Trophoblast cell (in vitro differentiated cells and primary cell): ENCODE results near the gene FAM184A.

Experiments used
- DNase-seq, 2 donors: peaks; one replicate each; pipeline ENCODE4 v3.0.0-alpha.2; 2016
- H2AFZ ChIP-seq: 2 replicates; pipeline ENCODE4 v1.6.1; 2013; ENCODE audit warnings: low read length, moderate library complexity, mild to moderate bottlenecking; ENCODE audit not compliant: insufficient read depth, poor library complexity
- H2AK5ac ChIP-seq: 2 replicates; pipeline ENCODE4 v1.6.1; 2013; ENCODE audit warnings: mild to moderate bottlenecking, low read length
- H2BK120ac ChIP-seq: 2 replicates; pipeline ENCODE4 v1.6.1; 2013; ENCODE audit warnings: low read length, mild to moderate bottlenecking, moderate library complexity; ENCODE audit not compliant: insufficient read depth, poor library complexity
- H2BK12ac ChIP-seq: 2 replicates; pipeline ENCODE4 v1.6.1; 2013; ENCODE audit warnings: mild to moderate bottlenecking, low read length, moderate library complexity
- H2BK5ac ChIP-seq: 2 replicates; pipeline ENCODE4 v1.6.1; 2013; ENCODE audit warnings: low read length, low read depth, moderate library complexity, mild to moderate bottlenecking; ENCODE audit not compliant: poor library complexity
- H3K14ac ChIP-seq: 2 replicates; pipeline ENCODE4 v1.6.1; 2013; ENCODE audit warnings: mild to moderate bottlenecking, low read length
- H3K18ac ChIP-seq: 2 replicates; pipeline ENCODE4 v1.6.1; 2013; ENCODE audit warnings: mild to moderate bottlenecking, low read length
- H3K23ac ChIP-seq: 2 replicates; pipeline ENCODE4 v1.6.1; 2013; ENCODE audit warnings: low read length
- H3K27ac ChIP-seq: 2 replicates; pipeline ENCODE4 v1.5.1; 2013; ENCODE audit warnings: low read depth, mild to moderate bottlenecking, inconsistent platforms, low read length, moderate library complexity
- H3K27me3 ChIP-seq: 2 replicates; pipeline ENCODE4 v1.6.1; 2013; ENCODE audit warnings: inconsistent platforms, mild to moderate bottlenecking, low read length, moderate library complexity; ENCODE audit not compliant: insufficient read depth
- H3K36me3 ChIP-seq, 2 experiments: 1 replicate in 1 of 2; 2 replicates in 1 of 2; pipeline ENCODE4 v1.6.1; 2013; ENCODE audit warnings: low read length in 2 of 2, mild to moderate bottlenecking in 2 of 2, moderate library complexity in 1 of 2; ENCODE audit not compliant: insufficient read depth in 2 of 2, control insufficient read depth in 1 of 2
- H3K4ac ChIP-seq: 2 replicates; pipeline ENCODE4 v1.6.1; 2013; ENCODE audit warnings: low read depth, mild to moderate bottlenecking, low read length, moderate library complexity
- H3K4me1 ChIP-seq, 2 experiments: 1 replicate in 1 of 2; 2 replicates in 1 of 2; pipeline ENCODE4 v1.6.1; 2013; ENCODE audit warnings: low read length in 2 of 2, mild to moderate bottlenecking in 2 of 2, moderate library complexity in 1 of 2; ENCODE audit not compliant: insufficient read depth in 2 of 2, control insufficient read depth in 1 of 2
- H3K4me2 ChIP-seq: 2 replicates; pipeline ENCODE4 v1.6.1; 2013; ENCODE audit warnings: inconsistent platforms, mild to moderate bottlenecking, low read length, moderate library complexity
- H3K4me3 ChIP-seq: 2 replicates; pipeline ENCODE4 v1.5.1; 2013; ENCODE audit warnings: mild to moderate bottlenecking, low read depth, low read length, inconsistent platforms
- H3K79me1 ChIP-seq: one replicate; pipeline ENCODE4 v1.6.1; 2013; ENCODE audit warnings: low read length
- H3K79me2 ChIP-seq: 2 replicates; pipeline ENCODE4 v1.6.1; 2013; ENCODE audit warnings: low read length, mild to moderate bottlenecking; ENCODE audit not compliant: control insufficient read depth, insufficient read depth, poor library complexity
- H3K9ac ChIP-seq: 2 replicates; pipeline ENCODE4 v1.6.1; 2013; ENCODE audit warnings: mild to moderate bottlenecking, low read length
- H3K9me3 ChIP-seq: 2 replicates; pipeline ENCODE4 v1.6.1; 2013; ENCODE audit warnings: low read depth, mild to moderate bottlenecking, control low read depth, inconsistent platforms, low read length; ENCODE audit not compliant: insufficient read depth
- H4K12ac ChIP-seq: 2 replicates; pipeline ENCODE4 v1.6.1; 2013; ENCODE audit warnings: low read depth, mild to moderate bottlenecking, low read length, moderate library complexity
- H4K8ac ChIP-seq: 2 replicates; pipeline ENCODE4 v1.6.1; 2013; ENCODE audit warnings: low read depth, mild to moderate bottlenecking, low read length, moderate library complexity
- H4K91ac ChIP-seq: one replicate; pipeline ENCODE4 v1.6.1; 2013; ENCODE audit warnings: low read depth, mild to moderate bottlenecking, low read length, moderate library complexity
- WGBS: extraction: QIAGEN DNeasy Blood & Tissue Kit; methylation state at CpG from one replicate; pipeline ENCODE4 v1.1.7; 2013; ENCODE audit warnings: missing lambda C conversion rate; ENCODE audit not compliant: insufficient read length, insufficient coverage; ENCODE audit errors: extremely low coverage; 5-methylcytosine and 5-hydroxymethylcytosine counted together

Gene FAM184A

GRCh38 chr6:119063491-119063890, 15.0 kb downstream of the FAM184A start:
- Histone ChIP-seq H3K4me1 (no peaks in the 10 kb centered on the region), H3K18ac (no peak overlapping the region), H2BK12ac (no peak overlapping the region), H3K23ac (no peak overlapping the region), H3K14ac (no peak overlapping the region), H2BK120ac (no peak overlapping the region), H3K4me3 (no peak overlapping the region), H3K27me3 (no peaks in the 10 kb centered on the region), H3K9ac (no peak overlapping the region), H2AFZ (no peak overlapping the region), H3K9me3 (no peaks in the 10 kb centered on the region), H4K8ac (no peak overlapping the region), H3K27ac (no peak overlapping the region), H3K79me1 (no peaks in the 10 kb centered on the region), H3K36me3 (no peaks in the 10 kb centered on the region), H3K4me2 (no peak overlapping the region), H2BK5ac (no peak overlapping the region), H3K4ac (no peak overlapping the region), H4K91ac (no peak overlapping the region), H4K12ac (no peak overlapping the region), H2AK5ac (no peak overlapping the region), H3K79me2 (no peaks in the 10 kb centered on the region)
- DNase-seq, result no peak
- WGBS, result no CpG with 5 or more reads among the region's 5 CpGs

GRCh38 chr6:119061215-119061614, 17.2 kb downstream of the FAM184A start:
- DNase-seq, result peak; percentile 10 to 33
- H2BK120ac ChIP-seq, result no peak overlapping the region
- H3K4me3 ChIP-seq, result no peak overlapping the region
- H2AFZ ChIP-seq, result no peak overlapping the region
- no peak overlapping the region for H2BK12ac ChIP-seq
- H4K8ac ChIP-seq, result no peak overlapping the region
- no peak overlapping the region for H3K14ac ChIP-seq
- H3K27ac ChIP-seq, result no peak overlapping the region
- no peaks in the 10 kb centered on the region for H3K4me1 ChIP-seq
- no peak overlapping the region for H3K18ac ChIP-seq
- no peak overlapping the region for H3K4me2 ChIP-seq
- H3K79me2 ChIP-seq, result no peaks in the 10 kb centered on the region
- H3K4ac ChIP-seq, result no peak overlapping the region
- no peaks in the 10 kb centered on the region for H3K36me3 ChIP-seq
- H3K79me1 ChIP-seq, result no peaks in the 10 kb centered on the region
- no peak overlapping the region for H3K23ac ChIP-seq
- H2BK5ac ChIP-seq, result no peak overlapping the region
- no peak overlapping the region for H4K12ac ChIP-seq
- H3K9me3 ChIP-seq, result no peaks in the 10 kb centered on the region
- no peak overlapping the region for H3K9ac ChIP-seq
- H2AK5ac ChIP-seq, result no peak overlapping the region
- no peaks in the 10 kb centered on the region for H3K27me3 ChIP-seq
- WGBS, result no CpG with 5 or more reads among the region's 3 CpGs
- H4K91ac ChIP-seq, result no peak overlapping the region

GRCh38 chr6:119060255-119060907, 18.1 kb downstream of the FAM184A start:
- no peaks in the 10 kb centered on the region for H3K9me3 ChIP-seq
- H3K18ac ChIP-seq, result no peak overlapping the region
- H3K23ac ChIP-seq, result no peak overlapping the region
- no peak overlapping the region for H2BK120ac ChIP-seq
- DNase-seq, result no peak
- H3K4me3 ChIP-seq, result no peak overlapping the region
- no peaks in the 10 kb centered on the region for H3K79me1 ChIP-seq
- H2BK12ac ChIP-seq, result no peak overlapping the region
- no peaks in the 10 kb centered on the region for H3K36me3 ChIP-seq
- H3K27me3 ChIP-seq, result no peaks in the 10 kb centered on the region
- H4K8ac ChIP-seq, result no peak overlapping the region
- H4K12ac ChIP-seq, result no peak overlapping the region
- H3K9ac ChIP-seq, result no peak overlapping the region
- H2AK5ac ChIP-seq, result no peak overlapping the region
- no peak overlapping the region for H2AFZ ChIP-seq
- H3K14ac ChIP-seq, result no peak overlapping the region
- no CpG with 5 or more reads among the region's 4 CpGs for WGBS
- no peak overlapping the region for H2BK5ac ChIP-seq
- no peak overlapping the region for H3K4ac ChIP-seq
- no peaks in the 10 kb centered on the region for H3K4me1 ChIP-seq
- no peak overlapping the region for H4K91ac ChIP-seq
- H3K4me2 ChIP-seq, result no peak overlapping the region
- no peaks in the 10 kb centered on the region for H3K79me2 ChIP-seq
- no peak overlapping the region for H3K27ac ChIP-seq

GRCh38 chr6:119055069-119055468, 23.4 kb downstream of the FAM184A start:
- H2AFZ ChIP-seq, result no peak overlapping the region
- H4K8ac ChIP-seq, result no peak overlapping the region
- no peak overlapping the region for H3K27ac ChIP-seq
- H3K9me3 ChIP-seq, result no peaks in the 10 kb centered on the region
- no peak overlapping the region for H4K12ac ChIP-seq
- H3K18ac ChIP-seq, result no peak overlapping the region
- H3K79me2 ChIP-seq, result no peaks in the 10 kb centered on the region
- H2BK12ac ChIP-seq, result no peak overlapping the region
- no peak overlapping the region for H2BK5ac ChIP-seq
- H3K4ac ChIP-seq, result no peak overlapping the region
- H3K4me1 ChIP-seq, result no peaks in the 10 kb centered on the region
- no peak overlapping the region for H3K23ac ChIP-seq
- no peak overlapping the region for H2BK120ac ChIP-seq
- H4K91ac ChIP-seq, result no peak overlapping the region
- no peak for DNase-seq
- no CpG with 5 or more reads among the region's 1 CpG for WGBS
- H3K27me3 ChIP-seq, result no peaks in the 10 kb centered on the region
- H3K79me1 ChIP-seq, result no peaks in the 10 kb centered on the region
- H3K4me2 ChIP-seq, result no peak overlapping the region
- H3K14ac ChIP-seq, result no peak overlapping the region
- no peak overlapping the region for H3K9ac ChIP-seq
- H3K4me3 ChIP-seq, result no peak overlapping the region
- no peak overlapping the region for H2AK5ac ChIP-seq
- no peaks in the 10 kb centered on the region for H3K36me3 ChIP-seq
